ENCODE results near the gene ZSCAN18.

ZSCAN18 gene

GRCh38 chr19:58042495-58043340 is 55.3 kb downstream of the ZSCAN18 start:
- no peak for DNase-seq

GRCh38 chr19:58040751-58041525 is 57.1 kb downstream of the ZSCAN18 start:
- no peak for DNase-seq

GRCh38 chr19:58038688-58039204 is 59.3 kb downstream of the ZSCAN18 start:
- no peak for DNase-seq

GRCh38 chr19:58037927-58038687 is 59.9 kb downstream of the ZSCAN18 start:
- no peak for DNase-seq

GRCh38 chr19:58035863-58036262 is 62.2 kb downstream of the ZSCAN18 start:
- no peak for DNase-seq

- no peak for DNase-seq
Measured at GRCh38 chr19:58034477-58034793, 63.6 kb downstream of the ZSCAN18 start.
